ENCODE results near the gene ZDHHC16. TPM values are rescaled to one million over a fixed set of nuclear protein-coding genes. Genes with fewer than 3 reads are reported as not detected.

Gene ZDHHC16
- total and polyA plus RNA-seq, 4 donors: 18.0 to 27.2 (median 22.9) TPM

DNA sequence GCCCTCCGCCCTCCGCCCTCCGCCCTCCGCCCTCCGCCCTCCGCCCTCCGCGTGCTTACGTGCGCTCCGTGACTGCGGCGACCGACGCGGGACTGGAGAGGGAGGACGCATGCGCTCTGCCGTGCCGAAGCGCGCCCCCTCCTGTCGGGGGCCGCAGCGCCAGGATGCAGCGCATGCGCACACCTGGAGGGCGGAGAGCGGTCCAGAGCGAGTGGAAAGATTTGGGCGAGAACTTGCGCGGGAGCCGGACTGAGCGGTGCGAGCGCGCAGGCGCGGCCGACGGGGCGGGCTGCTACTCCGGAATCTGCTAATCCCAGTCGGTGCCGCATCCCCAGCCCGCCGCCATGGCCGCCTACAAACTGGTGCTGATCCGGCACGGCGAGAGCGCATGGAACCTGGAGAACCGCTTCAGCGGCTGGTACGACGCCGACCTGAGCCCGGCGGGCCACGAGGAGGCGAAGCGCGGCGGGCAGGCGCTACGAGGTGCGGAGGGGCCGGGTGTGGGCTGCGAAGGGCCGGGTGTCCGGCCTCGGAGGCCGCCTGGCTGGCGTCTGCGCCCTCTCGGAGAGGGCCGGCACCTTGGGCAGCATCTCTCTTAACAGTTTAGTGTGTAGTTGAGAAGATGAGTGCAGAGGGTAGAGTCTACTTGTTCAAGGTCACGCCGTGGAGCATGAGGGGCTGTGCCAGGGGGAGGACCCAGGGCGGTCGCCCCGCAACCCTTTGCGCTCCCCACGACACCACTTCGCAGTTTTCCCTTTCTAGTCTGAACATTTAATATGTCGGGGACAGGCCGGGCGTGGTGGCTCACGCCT is 19.8 kb upstream of the ZDHHC16 start, which contains the start of gene PGAM1:
Gene PGAM1, plus strand, starts transcription at position 228 of the 812 bp plus-strand sequence. Its CDS starts 117 bp downstream, at position 345.
- 2% methylated on average over 88 of the region's 90 CpGs for WGBS
- TF ChIP-seq JUND (IDR thresholded peaks at IDR 0.05) (no peak), TAF1 (conservative IDR thresholded peaks at IDR 0.05) (no peak), NR2F2 (IDR thresholded peaks at IDR 0.05) (no peak), RXRA (IDR thresholded peaks at IDR 0.05) (no peak), HNF4A (conservative IDR thresholded peaks at IDR 0.05) (no peak), EGR1 (IDR thresholded peaks at IDR 0.05; ENCODE audit: low read depth in 2 of 2) (peak in 1 of 2 donors; percentile 62), HNF4G (IDR thresholded peaks at IDR 0.05) (no peak), RAD21 (IDR thresholded peaks at IDR 0.05) (no peak), GABPA (IDR thresholded peaks at IDR 0.05 in 1 of 2, conservative IDR thresholded peaks at IDR 0.05 in 1 of 2) (no peak), FOXA1 (IDR thresholded peaks at IDR 0.05) (no peak), YY1 (IDR thresholded peaks at IDR 0.05) (peak; percentile 78), FOXA2 (IDR thresholded peaks at IDR 0.05) (no peak), SP1 (IDR thresholded peaks at IDR 0.05) (peak; percentile 39)
- TF ChIP-seq, protein P1, sequence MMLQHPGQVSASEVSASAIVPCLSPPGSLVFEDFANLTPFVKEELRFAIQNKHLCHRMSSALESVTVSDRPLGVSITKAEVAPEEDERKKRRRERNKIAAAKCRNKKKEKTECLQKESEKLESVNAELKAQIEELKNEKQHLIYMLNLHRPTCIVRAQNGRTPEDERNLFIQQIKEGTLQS (IDR thresholded peaks at IDR 0.05): no peak
- TF ChIP-seq, protein P2, sequence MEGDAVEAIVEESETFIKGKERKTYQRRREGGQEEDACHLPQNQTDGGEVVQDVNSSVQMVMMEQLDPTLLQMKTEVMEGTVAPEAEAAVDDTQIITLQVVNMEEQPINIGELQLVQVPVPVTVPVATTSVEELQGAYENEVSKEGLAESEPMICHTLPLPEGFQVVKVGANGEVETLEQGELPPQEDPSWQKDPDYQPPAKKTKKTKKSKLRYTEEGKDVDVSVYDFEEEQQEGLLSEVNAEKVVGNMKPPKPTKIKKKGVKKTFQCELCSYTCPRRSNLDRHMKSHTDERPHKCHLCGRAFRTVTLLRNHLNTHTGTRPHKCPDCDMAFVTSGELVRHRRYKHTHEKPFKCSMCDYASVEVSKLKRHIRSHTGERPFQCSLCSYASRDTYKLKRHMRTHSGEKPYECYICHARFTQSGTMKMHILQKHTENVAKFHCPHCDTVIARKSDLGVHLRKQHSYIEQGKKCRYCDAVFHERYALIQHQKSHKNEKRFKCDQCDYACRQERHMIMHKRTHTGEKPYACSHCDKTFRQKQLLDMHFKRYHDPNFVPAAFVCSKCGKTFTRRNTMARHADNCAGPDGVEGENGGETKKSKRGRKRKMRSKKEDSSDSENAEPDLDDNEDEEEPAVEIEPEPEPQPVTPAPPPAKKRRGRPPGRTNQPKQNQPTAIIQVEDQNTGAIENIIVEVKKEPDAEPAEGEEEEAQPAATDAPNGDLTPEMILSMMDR (IDR thresholded peaks at IDR 0.05; ENCODE audit: low read depth, low read length, missing input control): peak; percentile 70
- TF ChIP-seq, protein P3, sequence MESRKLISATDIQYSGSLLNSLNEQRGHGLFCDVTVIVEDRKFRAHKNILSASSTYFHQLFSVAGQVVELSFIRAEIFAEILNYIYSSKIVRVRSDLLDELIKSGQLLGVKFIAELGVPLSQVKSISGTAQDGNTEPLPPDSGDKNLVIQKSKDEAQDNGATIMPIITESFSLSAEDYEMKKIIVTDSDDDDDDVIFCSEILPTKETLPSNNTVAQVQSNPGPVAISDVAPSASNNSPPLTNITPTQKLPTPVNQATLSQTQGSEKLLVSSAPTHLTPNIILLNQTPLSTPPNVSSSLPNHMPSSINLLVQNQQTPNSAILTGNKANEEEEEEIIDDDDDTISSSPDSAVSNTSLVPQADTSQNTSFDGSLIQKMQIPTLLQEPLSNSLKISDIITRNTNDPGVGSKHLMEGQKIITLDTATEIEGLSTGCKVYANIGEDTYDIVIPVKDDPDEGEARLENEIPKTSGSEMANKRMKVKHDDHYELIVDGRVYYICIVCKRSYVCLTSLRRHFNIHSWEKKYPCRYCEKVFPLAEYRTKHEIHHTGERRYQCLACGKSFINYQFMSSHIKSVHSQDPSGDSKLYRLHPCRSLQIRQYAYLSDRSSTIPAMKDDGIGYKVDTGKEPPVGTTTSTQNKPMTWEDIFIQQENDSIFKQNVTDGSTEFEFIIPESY (IDR thresholded peaks at IDR 0.05): peak; percentile 79
- TF ChIP-seq, protein P4, sequence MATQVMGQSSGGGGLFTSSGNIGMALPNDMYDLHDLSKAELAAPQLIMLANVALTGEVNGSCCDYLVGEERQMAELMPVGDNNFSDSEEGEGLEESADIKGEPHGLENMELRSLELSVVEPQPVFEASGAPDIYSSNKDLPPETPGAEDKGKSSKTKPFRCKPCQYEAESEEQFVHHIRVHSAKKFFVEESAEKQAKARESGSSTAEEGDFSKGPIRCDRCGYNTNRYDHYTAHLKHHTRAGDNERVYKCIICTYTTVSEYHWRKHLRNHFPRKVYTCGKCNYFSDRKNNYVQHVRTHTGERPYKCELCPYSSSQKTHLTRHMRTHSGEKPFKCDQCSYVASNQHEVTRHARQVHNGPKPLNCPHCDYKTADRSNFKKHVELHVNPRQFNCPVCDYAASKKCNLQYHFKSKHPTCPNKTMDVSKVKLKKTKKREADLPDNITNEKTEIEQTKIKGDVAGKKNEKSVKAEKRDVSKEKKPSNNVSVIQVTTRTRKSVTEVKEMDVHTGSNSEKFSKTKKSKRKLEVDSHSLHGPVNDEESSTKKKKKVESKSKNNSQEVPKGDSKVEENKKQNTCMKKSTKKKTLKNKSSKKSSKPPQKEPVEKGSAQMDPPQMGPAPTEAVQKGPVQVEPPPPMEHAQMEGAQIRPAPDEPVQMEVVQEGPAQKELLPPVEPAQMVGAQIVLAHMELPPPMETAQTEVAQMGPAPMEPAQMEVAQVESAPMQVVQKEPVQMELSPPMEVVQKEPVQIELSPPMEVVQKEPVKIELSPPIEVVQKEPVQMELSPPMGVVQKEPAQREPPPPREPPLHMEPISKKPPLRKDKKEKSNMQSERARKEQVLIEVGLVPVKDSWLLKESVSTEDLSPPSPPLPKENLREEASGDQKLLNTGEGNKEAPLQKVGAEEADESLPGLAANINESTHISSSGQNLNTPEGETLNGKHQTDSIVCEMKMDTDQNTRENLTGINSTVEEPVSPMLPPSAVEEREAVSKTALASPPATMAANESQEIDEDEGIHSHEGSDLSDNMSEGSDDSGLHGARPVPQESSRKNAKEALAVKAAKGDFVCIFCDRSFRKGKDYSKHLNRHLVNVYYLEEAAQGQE (IDR thresholded peaks at IDR 0.05): peak; percentile 53
- TF ChIP-seq, protein P5, sequence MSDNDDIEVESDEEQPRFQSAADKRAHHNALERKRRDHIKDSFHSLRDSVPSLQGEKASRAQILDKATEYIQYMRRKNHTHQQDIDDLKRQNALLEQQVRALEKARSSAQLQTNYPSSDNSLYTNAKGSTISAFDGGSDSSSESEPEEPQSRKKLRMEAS (IDR thresholded peaks at IDR 0.05): no peak
- no peaks in the 10 kb centered on the region for H3K27me3 ChIP-seq (ENCODE audit: control insufficient read depth in 4 of 4, insufficient read depth in 4 of 4, low read length in 3 of 4)

More for the DNA sequence above, 19.8 kb upstream of the ZDHHC16 start, which contains the start of gene PGAM1:
- peaks cover 2 to 20% (median 13%) of the 10 kb centered on the region in 4 donors for H3K4me1 ChIP-seq (ENCODE audit: control insufficient read depth in 4 of 4, insufficient read depth in 4 of 4, low read length in 3 of 4)
- peak within 1 kb of the TSS; percentile 91 to 98 (median 96) for H3K4me3 ChIP-seq (ENCODE audit: low read depth in 1 of 3, low read length in 3 of 3)
- H3K36me3 ChIP-seq (ENCODE audit: control insufficient read depth in 4 of 4, insufficient read depth in 3 of 4, low read depth in 1 of 4, low read length in 3 of 4): peaks cover 2 to 14% (median 7%) of the 10 kb centered on the region in 4 donors
- H3K9me3 ChIP-seq (ENCODE audit: control insufficient read depth in 4 of 4, low read length in 3 of 4): no peaks in the 10 kb centered on the region
- peak within 1 kb of the TSS; percentile 90 to 93 for H3K27ac ChIP-seq (ENCODE audit: low read depth in 1 of 2, low read length in 2 of 2)
- DNase-seq (ENCODE audit: low spot score): peak; percentile 92
- peak within 1 kb of the TSS; percentile 83 to 89 for H3K9ac ChIP-seq (ENCODE audit: low read depth in 1 of 2, low read length in 2 of 2)

Measured in liver (tissue), 9 donors.